Stimulated activated CD4-positive, alpha-beta T cell treated with anti-CD3 and anti-CD28 coated beads, Interleukin-1b, Interleukin-23, amount 100 ng/mL, for 24 hours (primary cell): Measurements from ENCODE around the gene PFKFB4.

ENCODE experiments used
- DNase-seq, 4 experiments: peaks; one replicate each; pipeline ENCODE4 v3.0.0-alpha.2; 2020; ENCODE audit warnings: low read depth in 4 of 4, low spot score in 1 of 4

Gene PFKFB4

GRCh38 chr3:48585411-48585810, 28.8 kb upstream of the PFKFB4 start:
- DNase-seq, result no peak

- no peak for DNase-seq
Measured at GRCh38 chr3:48584836-48585235, 28.2 kb upstream of the PFKFB4 start.

- no peak for DNase-seq
Measured at GRCh38 chr3:48581621-48582481, 25.2 kb upstream of the PFKFB4 start.

- DNase-seq, result no peak
Measured at GRCh38 chr3:48576647-48577046, 20.0 kb upstream of the PFKFB4 start.

- no peak for DNase-seq
Measured at GRCh38 chr3:48575366-48575765, 18.8 kb upstream of the PFKFB4 start.

GRCh38 chr3:48573973-48574585, 17.5 kb upstream of the PFKFB4 start:
- no peak for DNase-seq

- DNase-seq, result no peak
Measured at GRCh38 chr3:48572517-48572916, 15.9 kb upstream of the PFKFB4 start.

GRCh38 chr3:48571938-48572337, 15.3 kb upstream of the PFKFB4 start:
- DNase-seq, result no peak

- no peak for DNase-seq
Measured at GRCh38 chr3:48569808-48570450, 13.3 kb upstream of the PFKFB4 start.

- DNase-seq, result no peak
Measured at GRCh38 chr3:48569400-48569799, 12.8 kb upstream of the PFKFB4 start.

GRCh38 chr3:48568476-48568875, 11.9 kb upstream of the PFKFB4 start:
- no peak for DNase-seq

- no peak for DNase-seq
Measured at GRCh38 chr3:48567500-48567899, 10.9 kb upstream of the PFKFB4 start.

- DNase-seq, result no peak
Measured at GRCh38 chr3:48567090-48567489, 10.5 kb upstream of the PFKFB4 start.

GRCh38 chr3:48566401-48566760, 9.8 kb upstream of the PFKFB4 start:
- DNase-seq, result no peak

GRCh38 chr3:48565591-48566400, 9.2 kb upstream of the PFKFB4 start:
- no peak for DNase-seq

- DNase-seq, result no peak
Measured at GRCh38 chr3:48565186-48565585, 8.6 kb upstream of the PFKFB4 start.

GRCh38 chr3:48564667-48565066, 8.1 kb upstream of the PFKFB4 start:
- no peak for DNase-seq

- DNase-seq, result no peak
Measured at GRCh38 chr3:48564022-48564421, 7.4 kb upstream of the PFKFB4 start.

GRCh38 chr3:48563382-48563918, 6.8 kb upstream of the PFKFB4 start, which contains the start of gene UCN2:
Gene UCN2 (minus strand): TSS chr3:48563781. CDS start chr3:48563124, 657 bp downstream.
- no peak for DNase-seq

- DNase-seq, result no peak
Measured at GRCh38 chr3:48562367-48563095, 5.9 kb upstream of the PFKFB4 start.
